GM19468 (cell line): ENCODE results near the gene RIT1.
A peak's percentile ranks its signal among the peaks of the same experiment; 100 is the strongest.

Source experiments
- ATAC-seq: cut with Tn5 transposase; IDR thresholded peaks from one replicate; pipeline ENCODE4 v1.9.1; 2021; ENCODE audit warnings: mild to moderate bottlenecking, moderate library complexity, moderate number of reproducible peaks; ENCODE audit not compliant: unreplicated experiment; ENCODE audit errors: extremely low read depth

RIT1 gene

GRCh38 chr1:155911156-155912055 lies at the start of gene RIT1:
Gene RIT1, minus strand, starts transcription at chr1:155911349. Its CDS starts 588 bp downstream, at chr1:155910761.
- peak; percentile 53 for ATAC-seq

GRCh38 chr1:155960081-155960745 lies 49.1 kb upstream of the RIT1 start:
- no peak for ATAC-seq

- no peak for ATAC-seq
Observed at GRCh38 chr1:155957411-155957915, 46.3 kb upstream of the RIT1 start.

- no peak for ATAC-seq
Observed at GRCh38 chr1:155954645-155955044, 43.5 kb upstream of the RIT1 start.

- no peak for ATAC-seq
Observed at GRCh38 chr1:155952505-155952890, 41.3 kb upstream of the RIT1 start.

- ATAC-seq: no peak
Observed at GRCh38 chr1:155951753-155952504, 40.8 kb upstream of the RIT1 start.

- ATAC-seq: no peak
Observed at GRCh38 chr1:155950829-155951228, 39.7 kb upstream of the RIT1 start.

- no peak for ATAC-seq
Observed at GRCh38 chr1:155947741-155948140, 36.6 kb upstream of the RIT1 start.

GRCh38 chr1:155947292-155947691 lies 36.1 kb upstream of the RIT1 start:
- no peak for ATAC-seq

GRCh38 chr1:155946633-155947219 lies 35.6 kb upstream of the RIT1 start:
- ATAC-seq: no peak

- ATAC-seq: no peak
Observed at GRCh38 chr1:155944444-155944799, 33.3 kb upstream of the RIT1 start.

- ATAC-seq: no peak
Observed at GRCh38 chr1:155942578-155943141, 31.5 kb upstream of the RIT1 start.

- no peak for ATAC-seq
Observed at GRCh38 chr1:155941845-155942531, 30.8 kb upstream of the RIT1 start.

- no peak for ATAC-seq
Observed at GRCh38 chr1:155940993-155941844, 30.1 kb upstream of the RIT1 start, which contains the start of gene RXFP4. Gene RXFP4, plus strand, starts transcription at chr1:155941638. Its CDS starts 72 bp downstream, at chr1:155941710.

- no peak for ATAC-seq
Observed at GRCh38 chr1:155940482-155940992, 29.4 kb upstream of the RIT1 start.

- ATAC-seq: no peak
Observed at GRCh38 chr1:155938220-155938627, 27.1 kb upstream of the RIT1 start.

GRCh38 chr1:155934936-155935590 lies 23.9 kb upstream of the RIT1 start:
- ATAC-seq: no peak
